Heart left ventricle (tissue), 16 donors: ENCODE results near the gene NABP2. TPM values are rescaled to one million over a fixed set of nuclear protein-coding genes. Genes with fewer than 3 reads are reported as not detected.

Source experiments
- ATAC-seq, 4 donors: fragments of 200-7000 bp; cut with Tn5 transposase; one replicate each; pipeline ENCODE4 v1.9.1; 2020 to 2022; ENCODE audit warnings: moderate library complexity in 4 of 4, mild to moderate bottlenecking in 3 of 4, moderate number of reproducible peaks in 1 of 4
- DNase-seq, 5 donors: peaks; one replicate each; pipeline ENCODE4 v3.0.0-alpha.2; 2020
- H3K27ac ChIP-seq, 12 donors: fragments of 200-600 bp; sonication (generic) in 4 of 12; one replicate each; pipeline versions ENCODE4 v1.5.0 to v1.8.0; 2016 to 2022; ENCODE audit warnings: mild to moderate bottlenecking in 2 of 12
- H3K27me3 ChIP-seq, 9 donors: fragments of 200-600 bp; sonication (generic) in 2 of 9; one replicate each; pipeline versions ENCODE4 v1.5.1 to v1.8.0; 2016 to 2022; ENCODE audit warnings: mild to moderate bottlenecking in 3 of 9
- H3K36me3 ChIP-seq, 9 donors: fragments of 200-600 bp; sonication (generic) in 2 of 9; one replicate each; pipeline versions ENCODE4 v1.5.0 to v1.8.0; 2018 to 2022; ENCODE audit warnings: mild to moderate bottlenecking in 2 of 9
- H3K4me1 ChIP-seq, 12 donors: fragments of 200-600 bp; sonication (generic) in 4 of 12; one replicate each; pipeline versions ENCODE4 v1.5.0 to v1.8.0; 2016 to 2022; ENCODE audit warnings: mild to moderate bottlenecking in 3 of 12
- H3K4me3 ChIP-seq, 12 donors: fragments of 200-600 bp; sonication (generic) in 4 of 12; one replicate each; pipeline versions ENCODE4 v1.5.0 to v1.8.0; 2017 to 2022; ENCODE audit warnings: mild to moderate bottlenecking in 9 of 12, moderate library complexity in 4 of 12
- H3K9me3 ChIP-seq, 12 donors: fragments of 200-600 bp; sonication (generic) in 4 of 12; one replicate each; pipeline versions ENCODE4 v1.5.0 to v1.8.0; 2016 to 2022; ENCODE audit warnings: mild to moderate bottlenecking in 1 of 12
- POLR2A ChIP-seq, 2 donors: fragments of 450-650 bp; IDR thresholded peaks; one replicate each; pipeline ENCODE4 v1.6.1; 2017; ENCODE audit warnings: antibody characterized with exemption in 2 of 2, mild to moderate bottlenecking in 2 of 2, moderate library complexity in 2 of 2
- WGBS, 4 donors: extraction: QIAGEN DNeasy Blood & Tissue Kit in 2 of 4; methylation state at CpG; one replicate each; pipeline versions ENCODE4 v1.1.5 to v1.1.7; 2013 to 2018; 5-methylcytosine and 5-hydroxymethylcytosine counted together
- intact Hi-C, 10 donors: fragments of 100-400 bp; cut with DNase I; formaldehyde crosslinking; loops; one replicate each; pipeline versions ENCODE4 v1.11.1 to v1.14.2; 2022
- polyA plus RNA-seq, 2 donors: library from polyadenylated mRNA; stranded (reverse); fragments of 200-250 nt; gene quantifications; one replicate each; pipeline ENCODE4 v1.2.3, GENCODE V29; 2013
- total RNA-seq, 9 donors: library from RNA; depleted of rRNA in 2 of 9; stranded (reverse); fragments of >200 nt in 2 of 9; fragmentation: NEBNext Ultra II Directional in 3 of 9; extraction: Animal tissue kit (Norgen Biotek cat#: 25700) in 3 of 9; gene quantifications; one replicate each; pipeline versions ENCODE4 v1.1.0 to v1.2.4, GENCODE V29; 2016 to 2023
- TF ChIP-seq, protein P1 (sequence below), 12 donors: fragments of 200-600 bp; sonication (generic) in 4 of 12; IDR thresholded peaks; one replicate each; pipeline versions ENCODE4 v1.5.0 to v1.8.0; 2018 to 2022; ENCODE audit warnings: antibody characterized with exemption in 12 of 12, mild to moderate bottlenecking in 5 of 12
- donor health status: ischemic (EF 13 %, LVEDD 7.1; RV severe dilation, severe dysfunction).
- donor health status: healthy with polysubstance abuse.
- donor health status: DM: no; HTN: yes; CAD: no.
- donor health status: DM: no; HTN: no; CAD: no.
- donor health status: ischemic (EF 25% LVEDD 6.9; RV normal size, moderate dysfunction).
- donor health status: ischemic (EF 25% LVEDD 5.7; RV mildly dilated, moderate dysfunction).
- donor health status: healthy.
- donor health status: DM: yes; HTN: yes; CAD: no.
- donor health status: ischemic (EF 35%, LVEDD 5.7; RV mildly dilated, moderate dysfunction).
- donor health status: nonischemic (EF 11% LVEDD 7.7; RV severe dilation, severe dysfunction).
- donor health status: DM: yes; HTN: yes; CAD: no.
- donor health status: PGD.
- donor health status: ischemic (EF 29% LVEDD 5.4; RV normal size, mild dysfunction).
- donor health status: nonischemic (EF 23%, LVEDD 6.1; RV moderate dilation, normal function).

NABP2 gene
- total and polyA plus RNA-seq, 11 donors, result 14.8 to 30.1 (median 20.7) TPM

DNA sequence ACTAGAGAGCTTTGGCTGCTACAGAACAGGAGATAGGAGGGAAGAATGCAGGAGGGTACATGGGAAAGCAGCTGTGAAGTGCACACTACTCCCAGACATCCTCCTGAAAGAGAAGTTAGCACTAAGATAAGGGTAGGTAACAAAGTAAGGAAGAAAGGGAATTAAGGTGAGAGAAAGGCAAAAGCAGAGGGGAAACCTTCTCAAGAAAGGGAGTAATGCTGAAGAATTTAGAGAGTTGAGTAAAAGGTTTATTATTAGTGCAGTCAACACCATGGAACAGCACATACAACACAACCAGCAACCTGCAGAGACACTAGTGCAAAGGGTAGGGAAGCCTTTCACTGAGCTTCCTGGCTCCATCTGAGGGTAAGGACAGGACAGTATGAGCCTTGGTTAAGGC lies 19.9 kb upstream of the NABP2 start:
- ATAC-seq (no peak), DNase-seq (no peak)
- Histone ChIP-seq H3K27ac (peak overlapping the region in 1 of 12 donors; percentile 14), H3K4me1 (peaks cover 0 to 17% (median 1%) of the 10 kb centered on the region in 12 donors), H3K4me3 (no peak overlapping the region), H3K36me3 (peaks cover 0 to 53% (median 48%) of the 10 kb centered on the region in 9 donors), H3K27me3 (no peaks in the 10 kb centered on the region), H3K9me3 (no peaks in the 10 kb centered on the region)
- no peak for TF ChIP-seq POLR2A (IDR thresholded peaks at IDR 0.05)
- TF ChIP-seq, protein P1, sequence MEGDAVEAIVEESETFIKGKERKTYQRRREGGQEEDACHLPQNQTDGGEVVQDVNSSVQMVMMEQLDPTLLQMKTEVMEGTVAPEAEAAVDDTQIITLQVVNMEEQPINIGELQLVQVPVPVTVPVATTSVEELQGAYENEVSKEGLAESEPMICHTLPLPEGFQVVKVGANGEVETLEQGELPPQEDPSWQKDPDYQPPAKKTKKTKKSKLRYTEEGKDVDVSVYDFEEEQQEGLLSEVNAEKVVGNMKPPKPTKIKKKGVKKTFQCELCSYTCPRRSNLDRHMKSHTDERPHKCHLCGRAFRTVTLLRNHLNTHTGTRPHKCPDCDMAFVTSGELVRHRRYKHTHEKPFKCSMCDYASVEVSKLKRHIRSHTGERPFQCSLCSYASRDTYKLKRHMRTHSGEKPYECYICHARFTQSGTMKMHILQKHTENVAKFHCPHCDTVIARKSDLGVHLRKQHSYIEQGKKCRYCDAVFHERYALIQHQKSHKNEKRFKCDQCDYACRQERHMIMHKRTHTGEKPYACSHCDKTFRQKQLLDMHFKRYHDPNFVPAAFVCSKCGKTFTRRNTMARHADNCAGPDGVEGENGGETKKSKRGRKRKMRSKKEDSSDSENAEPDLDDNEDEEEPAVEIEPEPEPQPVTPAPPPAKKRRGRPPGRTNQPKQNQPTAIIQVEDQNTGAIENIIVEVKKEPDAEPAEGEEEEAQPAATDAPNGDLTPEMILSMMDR (IDR thresholded peaks at IDR 0.05), result no peak
- intact Hi-C loops, result loop anchor here in 1 of 10 donors (10.0 kb wide), 1 partner anchor 261 kb away; the partner anchor contains the start of gene SPRYD4

DNA sequence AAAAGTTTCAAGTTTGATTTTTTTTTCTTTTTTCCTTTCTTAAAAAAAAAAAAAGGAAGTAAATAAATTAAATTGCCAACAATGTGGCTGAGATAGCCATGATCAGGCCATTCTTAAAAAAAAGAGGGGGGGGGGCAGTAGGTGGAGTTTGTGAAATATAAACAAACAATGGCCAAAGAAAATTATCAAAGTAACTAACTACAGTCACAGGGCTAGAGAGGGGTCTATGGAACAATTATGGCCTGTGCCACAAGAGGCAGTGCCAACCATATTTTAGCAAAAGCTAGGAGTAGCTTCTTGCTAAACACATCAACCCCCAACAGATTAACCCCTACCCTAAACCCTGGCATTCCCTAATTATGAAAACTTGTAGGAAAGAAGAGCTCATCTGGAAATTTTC lies 18.7 kb upstream of the NABP2 start:
- no peak for DNase-seq
- intact Hi-C loops, result loop anchor here in 1 of 10 donors (10.0 kb wide), 1 partner anchor 259 kb away; the partner anchor contains the start of gene SPRYD4
- H3K27me3 ChIP-seq, result no peaks in the 10 kb centered on the region
- ATAC-seq, result no peak
- H3K4me3 ChIP-seq, result no peak overlapping the region
- H3K36me3 ChIP-seq, result peaks cover 3 to 64% (median 59%) of the 10 kb centered on the region in 9 donors
- TF ChIP-seq, protein P1 (IDR thresholded peaks at IDR 0.05), result no peak
- no peak for TF ChIP-seq POLR2A (IDR thresholded peaks at IDR 0.05)
- peak overlapping the region in 2 of 12 donors; percentile 13 to 32 for H3K27ac ChIP-seq
- peaks cover 0 to 17% (median 1%) of the 10 kb centered on the region in 12 donors for H3K4me1 ChIP-seq
- no peaks in the 10 kb centered on the region for H3K9me3 ChIP-seq

DNA sequence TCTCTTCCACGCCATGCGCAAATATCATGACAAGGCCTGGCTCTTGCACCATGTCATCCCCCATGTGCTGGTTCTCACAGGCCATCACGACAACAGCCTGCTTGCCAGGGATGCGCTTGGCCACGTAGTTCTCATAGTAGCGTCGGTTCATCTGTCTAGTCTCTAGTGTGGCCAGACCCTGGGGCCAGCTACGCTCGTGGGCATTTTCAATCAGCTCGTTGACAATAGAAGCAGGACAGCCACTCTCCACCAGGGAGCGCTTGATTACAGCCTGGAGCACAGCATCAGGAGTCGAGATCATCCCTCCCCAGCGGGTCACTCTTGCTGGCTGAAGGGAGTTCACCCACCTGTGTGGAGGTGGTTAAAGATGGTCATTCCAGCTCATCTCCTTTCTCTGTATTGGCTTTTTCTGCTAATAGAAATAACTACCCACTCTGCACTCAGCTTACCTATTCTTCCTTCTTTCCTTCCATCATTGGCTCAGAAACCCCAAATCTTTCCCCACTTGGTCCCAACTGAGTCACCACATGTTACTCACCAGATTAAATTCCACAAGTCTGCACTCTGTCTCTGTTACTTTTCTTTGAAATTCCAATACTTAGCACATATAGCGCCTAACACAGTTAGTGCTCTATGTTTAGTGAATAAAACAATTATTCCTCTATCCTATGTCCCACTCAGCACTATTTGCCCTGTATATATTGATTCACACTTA lies 17.5 kb upstream of the NABP2 start:
- DNase-seq, result peak; percentile 34 to 70 (median 57)
- no peak for TF ChIP-seq POLR2A (IDR thresholded peaks at IDR 0.05)
- TF ChIP-seq, protein P1 (IDR thresholded peaks at IDR 0.05), result peak; percentile 34 to 63 (median 50)
- H3K4me3 ChIP-seq, result no peak overlapping the region
- ATAC-seq, result peak; percentile 28 to 76 (median 68)
- WGBS, 4 donors, result 55 to 61% (median 57%) methylated on average over 14 of the region's 14 CpGs
- intact Hi-C loops, result loop anchor here in 1 of 10 donors (10.0 kb wide), 1 partner anchor 258 kb away; the partner anchor contains the start of gene SPRYD4
- H3K27ac ChIP-seq, result no peak overlapping the region
- no peaks in the 10 kb centered on the region for H3K27me3 ChIP-seq
- H3K36me3 ChIP-seq, result peaks cover 3 to 76% (median 71%) of the 10 kb centered on the region in 9 donors
- H3K4me1 ChIP-seq, result peaks cover 0 to 17% (median 1%) of the 10 kb centered on the region in 12 donors
- H3K9me3 ChIP-seq, result no peaks in the 10 kb centered on the region

DNA sequence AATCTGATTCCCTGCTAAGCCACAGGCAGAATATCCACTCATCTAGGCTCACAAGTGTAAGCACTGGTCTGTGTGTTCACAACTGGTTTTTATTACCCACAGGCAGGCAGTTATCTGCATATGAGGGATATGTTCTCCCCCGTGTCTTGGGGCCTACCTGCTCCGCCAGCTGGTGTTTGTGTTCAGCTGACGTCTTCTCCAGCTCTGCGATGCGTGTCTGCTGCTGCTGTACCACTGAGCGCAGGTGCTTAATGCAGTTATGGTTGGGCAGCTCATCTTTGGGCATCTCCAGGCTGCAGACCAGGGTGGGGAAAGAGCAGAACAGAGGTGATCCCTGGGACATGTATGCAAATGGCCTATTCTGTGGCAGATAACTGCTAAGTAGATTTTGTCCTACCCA lies 16.1 kb upstream of the NABP2 start:
- no peaks in the 10 kb centered on the region for H3K9me3 ChIP-seq
- 82 to 87% (median 86%) methylated on average over 5 to 6 of the region's 6 CpGs for WGBS, 4 donors
- H3K27ac ChIP-seq, result no peak overlapping the region
- H3K4me1 ChIP-seq, result peaks cover 0 to 17% (median 0%) of the 10 kb centered on the region in 12 donors
- intact Hi-C loops, result loop anchor here in 1 of 10 donors (10.0 kb wide), 1 partner anchor 257 kb away; the partner anchor contains the start of gene SPRYD4
- H3K4me3 ChIP-seq, result no peak overlapping the region
- DNase-seq (no peak), ATAC-seq (no peak)
- peaks cover 3 to 90% (median 85%) of the 10 kb centered on the region in 9 donors for H3K36me3 ChIP-seq
- TF ChIP-seq POLR2A (IDR thresholded peaks at IDR 0.05), result no peak
- TF ChIP-seq, protein P1 (IDR thresholded peaks at IDR 0.05), result no peak
- no peaks in the 10 kb centered on the region for H3K27me3 ChIP-seq
